Activated CD4-positive, alpha-beta T cell treated with anti-CD3 and anti-CD28 coated beads for 4 hours (primary cell): ENCODE data around the gene TBC1D22A.

Experiments used
- DNase-seq, 2 donors: peaks; one replicate each; pipeline ENCODE4 v3.0.0-alpha.2; 2020

The TBC1D22A gene

GRCh38 chr22:47218671-47219070 lies 456.2 kb downstream of the TBC1D22A start:
- no peak for DNase-seq

GRCh38 chr22:47219789-47220188 lies 457.3 kb downstream of the TBC1D22A start:
- no peak for DNase-seq

- DNase-seq, result no peak
These were observed 458.3 kb downstream of the TBC1D22A start for GRCh38 chr22:47220752-47221151.

GRCh38 chr22:47221840-47222615 lies 459.6 kb downstream of the TBC1D22A start:
- no peak for DNase-seq
